ENCODE results near the gene NUTF2.
"Not testable (repeated sequence)": the region's sequence is repeated elsewhere in the genome, so short reads cannot be mapped to it uniquely, and the experiment has no call there.

The NUTF2 gene

DNA sequence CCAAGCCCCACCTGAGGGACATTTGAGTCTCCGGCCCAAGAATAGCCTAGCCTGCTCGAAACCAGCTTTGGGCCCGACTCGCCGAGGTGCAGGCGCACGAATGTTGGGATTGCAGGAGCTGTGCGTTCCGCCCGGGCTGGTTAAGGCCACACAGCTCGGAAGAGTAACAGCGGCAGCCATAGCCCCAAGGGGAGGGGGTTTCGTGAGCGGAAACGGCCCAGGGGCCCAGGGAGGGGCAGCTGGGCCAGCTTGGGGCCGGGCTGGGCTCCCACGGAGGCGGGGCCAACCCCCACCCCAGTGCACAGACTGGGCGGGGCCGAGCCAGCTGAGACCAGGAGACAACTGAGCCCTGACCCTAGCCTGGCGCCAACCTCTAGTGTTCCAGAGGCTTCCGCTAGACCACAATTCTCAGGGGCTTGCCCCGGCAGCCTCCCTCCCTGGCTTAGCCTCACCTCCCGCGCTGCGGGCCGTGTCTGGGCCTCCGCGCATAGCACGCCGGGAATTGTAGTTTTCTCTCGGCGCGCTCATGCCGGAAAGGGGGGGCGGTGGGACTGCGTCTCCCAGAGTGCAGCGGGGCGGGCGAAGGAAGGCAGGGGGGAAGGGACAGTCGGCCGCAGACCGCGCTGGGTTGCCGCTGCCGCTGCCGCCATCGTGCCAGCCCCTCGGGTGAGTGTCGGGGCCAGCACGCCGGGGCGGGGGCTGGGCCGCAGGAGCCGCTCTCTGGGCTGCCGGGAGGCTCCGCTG, at the start of gene NUTF2:
TSS of gene NUTF2 (plus strand) at position 614 of the 744 bp plus-strand sequence. CDS start 18,198 bp downstream, outside the sequence.
- peak; percentile 75 for DNase-seq

DNA sequence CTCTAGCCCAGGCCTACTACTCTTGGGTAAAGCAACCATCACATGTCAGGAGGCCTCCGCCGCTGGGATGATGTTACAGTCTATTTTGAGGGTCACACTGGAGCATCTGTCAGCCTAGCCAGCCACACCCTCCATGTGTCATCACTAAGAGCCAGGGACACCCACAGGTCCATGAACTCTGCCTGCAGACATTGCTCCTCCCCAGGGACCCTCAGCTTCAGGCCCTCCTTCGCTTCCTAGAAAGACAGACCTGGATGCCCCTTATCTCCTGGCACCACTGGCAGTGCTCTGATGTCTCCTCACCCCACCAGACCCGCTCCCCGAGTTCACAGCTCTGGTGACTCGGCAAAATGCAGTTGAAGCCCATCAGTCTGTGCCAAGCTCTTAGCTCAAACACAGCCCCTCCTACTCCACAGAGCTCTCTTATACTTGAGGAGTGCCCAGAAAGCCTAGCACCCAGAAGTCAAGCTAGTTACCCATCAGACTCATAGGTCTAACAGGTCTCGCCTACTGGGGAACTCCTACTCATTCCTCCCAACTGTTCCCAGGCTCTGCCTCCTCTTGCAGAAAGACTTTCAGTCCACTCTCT, 46.3 kb upstream of the NUTF2 start:
- DNase-seq = no peak

DNA sequence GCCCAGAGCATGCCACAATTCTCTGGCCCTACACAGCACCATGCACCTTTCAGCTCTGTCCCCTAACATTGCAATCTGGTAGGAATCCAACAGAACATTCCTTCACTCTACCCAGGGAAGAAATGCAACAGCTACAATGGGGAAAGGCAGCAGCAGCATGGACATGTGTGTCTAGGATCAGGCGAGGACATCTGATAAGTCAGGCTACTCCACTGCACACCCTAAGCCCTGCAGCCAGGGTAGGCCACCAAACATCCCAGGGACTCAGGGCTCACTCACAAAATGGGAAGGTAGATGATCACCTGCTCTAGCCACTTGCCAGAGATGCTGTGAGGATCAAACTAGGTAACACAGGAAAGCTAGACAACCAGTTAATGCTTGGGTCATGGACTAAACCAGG, 45.5 kb upstream of the NUTF2 start:
- no peak for DNase-seq

DNA sequence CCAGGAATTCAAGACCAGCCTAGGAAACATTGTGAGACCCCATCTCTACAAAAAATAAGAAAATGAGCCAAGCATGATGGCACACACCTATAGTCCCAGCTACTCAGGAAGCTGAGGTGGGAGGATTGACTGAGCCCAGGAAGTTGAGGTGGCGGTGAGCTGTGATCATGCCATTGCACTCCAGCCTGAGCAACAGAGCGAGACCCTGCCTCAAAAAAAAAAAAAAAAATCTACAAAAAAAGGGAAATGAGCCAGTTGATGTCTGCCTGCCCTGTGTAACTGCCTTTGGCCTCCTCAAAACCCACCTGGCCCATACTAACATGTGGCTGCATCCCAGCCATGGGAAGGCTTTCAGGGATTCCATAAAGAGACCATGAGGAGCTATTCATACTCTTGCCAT, 44.9 kb upstream of the NUTF2 start:
- DNase-seq = no peak

DNA sequence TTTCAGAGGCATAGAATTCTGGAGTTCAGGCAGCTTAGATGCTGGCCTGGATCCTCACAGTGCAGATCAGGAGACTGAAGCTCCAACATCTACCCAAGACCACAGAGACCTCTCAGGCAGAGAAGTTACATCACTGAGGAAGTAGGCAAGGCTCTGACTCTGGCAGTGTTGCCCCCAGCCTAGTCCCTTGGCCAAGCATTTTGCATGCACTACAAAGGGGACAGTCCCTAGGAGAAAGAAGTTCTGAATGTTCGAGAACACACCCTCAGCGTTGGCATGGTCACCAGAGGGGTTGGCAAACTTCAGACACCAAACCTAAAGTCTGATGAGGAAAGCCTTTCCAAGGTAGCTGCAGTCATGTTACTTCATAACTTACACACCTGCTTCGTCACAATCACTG, 42.8 kb upstream of the NUTF2 start:
- no peak for DNase-seq

DNA sequence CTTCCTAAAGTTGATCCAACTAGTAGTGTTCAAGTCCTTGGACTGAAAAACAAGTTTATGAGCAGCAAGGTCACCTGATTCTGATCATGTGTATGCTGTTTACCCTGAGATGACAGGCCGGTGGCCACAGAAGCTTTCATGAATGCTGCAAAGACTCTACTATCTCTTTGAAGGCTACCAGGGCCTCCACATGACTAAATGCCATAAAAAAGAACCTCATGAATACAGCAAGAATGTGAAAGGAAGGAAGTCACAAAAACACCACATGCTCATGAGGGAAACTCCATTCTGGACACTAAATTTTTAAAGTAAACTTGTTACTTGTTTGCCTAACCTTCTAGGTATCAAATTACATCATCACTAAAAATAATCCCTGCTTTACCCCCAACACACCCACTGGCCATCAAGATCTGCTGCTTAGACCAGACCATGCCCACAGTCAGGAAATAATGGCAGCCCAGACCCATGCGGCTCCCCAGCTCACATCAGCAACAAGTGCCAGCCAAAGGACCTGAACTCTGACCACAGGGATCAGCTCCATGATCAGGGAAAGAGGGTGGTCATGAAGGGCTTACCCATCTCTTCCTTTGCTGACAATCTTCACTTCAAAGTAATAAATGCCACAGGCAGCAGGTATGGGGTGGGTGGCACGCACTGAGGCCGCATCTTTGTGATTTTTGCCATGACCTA, 41.7 kb upstream of the NUTF2 start:
- no peak for DNase-seq

DNA sequence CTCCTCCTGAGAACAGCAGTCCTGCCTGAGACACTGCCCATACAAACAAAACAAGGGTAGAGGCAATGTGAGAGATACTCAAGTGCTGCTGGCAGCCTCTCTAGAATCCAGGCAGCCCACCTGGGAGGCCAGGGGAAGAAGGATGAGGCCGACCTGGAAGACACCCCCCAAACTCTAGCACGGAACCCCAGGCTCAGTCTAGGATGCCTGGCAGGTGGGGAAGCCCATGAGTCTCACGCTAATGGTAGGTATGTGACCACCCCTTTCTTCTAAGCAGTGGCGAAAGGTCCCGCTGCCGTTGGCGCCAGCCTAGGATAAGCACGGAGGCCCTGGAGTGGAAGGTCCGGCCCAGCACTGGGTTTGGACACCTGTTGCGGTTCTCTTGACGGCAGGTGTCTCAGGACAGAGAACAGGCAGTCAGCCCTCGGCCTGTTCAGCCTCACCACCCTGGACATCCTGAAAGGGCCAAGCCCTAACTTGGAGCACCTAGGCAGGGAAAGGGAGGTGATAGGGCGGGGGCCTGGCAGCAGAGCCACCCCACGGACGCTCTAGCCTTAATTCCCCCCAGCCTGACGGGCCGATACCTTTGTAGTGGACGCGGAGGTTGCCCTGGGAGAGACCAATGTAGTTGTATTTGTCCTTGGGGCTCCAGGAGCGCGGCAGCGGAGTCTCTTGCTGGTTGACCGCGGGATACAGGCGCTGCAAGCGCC, 40.9 kb upstream of the NUTF2 start:
- DNase-seq = no peak

DNA sequence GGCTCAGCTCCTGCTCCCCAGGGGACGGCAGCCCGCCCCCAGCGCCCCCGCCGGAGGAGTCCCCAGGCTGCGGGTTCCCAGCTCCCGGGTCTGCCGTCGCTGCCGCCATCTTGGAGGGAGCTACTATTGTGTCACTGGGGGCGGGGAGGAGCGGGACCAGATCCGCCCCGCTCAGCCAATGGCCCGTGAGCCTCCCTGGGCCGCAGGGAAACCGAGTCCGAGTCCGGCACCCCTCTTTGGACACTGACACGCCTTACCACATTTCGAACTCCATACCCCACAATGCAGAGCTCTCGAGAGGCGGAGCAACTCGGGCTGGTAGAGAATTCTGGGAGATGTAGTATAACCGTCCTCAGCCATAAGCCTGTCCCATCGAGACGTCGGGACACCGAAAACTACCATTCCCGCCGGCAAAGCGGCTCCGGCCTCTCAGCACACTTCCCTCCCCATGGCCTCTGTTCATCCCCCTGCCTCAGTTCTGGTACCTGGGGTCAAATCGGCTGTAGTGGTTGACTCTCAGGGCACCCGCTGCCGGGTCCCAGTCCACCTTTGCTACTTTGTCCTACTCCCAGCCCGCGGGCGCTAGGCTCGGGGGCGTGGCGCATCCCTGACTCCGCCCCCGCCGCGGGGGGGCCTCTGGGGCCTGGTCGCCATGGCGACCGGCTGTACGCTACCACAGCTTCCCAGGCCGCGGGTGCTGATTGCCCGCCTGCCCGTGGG, 40.1 kb upstream of the NUTF2 start, which contains the start of the genes RANBP10 and TSNAXIP1:
TSS of gene RANBP10 (minus strand) at position 133 of the 720 bp plus-strand sequence. CDS start at position 109, 24 bp downstream.
TSS of gene TSNAXIP1 (plus strand) at position 462 of the 720 bp plus-strand sequence. CDS start 261 bp downstream, outside the sequence.
- peak; percentile 90 for DNase-seq

DNA sequence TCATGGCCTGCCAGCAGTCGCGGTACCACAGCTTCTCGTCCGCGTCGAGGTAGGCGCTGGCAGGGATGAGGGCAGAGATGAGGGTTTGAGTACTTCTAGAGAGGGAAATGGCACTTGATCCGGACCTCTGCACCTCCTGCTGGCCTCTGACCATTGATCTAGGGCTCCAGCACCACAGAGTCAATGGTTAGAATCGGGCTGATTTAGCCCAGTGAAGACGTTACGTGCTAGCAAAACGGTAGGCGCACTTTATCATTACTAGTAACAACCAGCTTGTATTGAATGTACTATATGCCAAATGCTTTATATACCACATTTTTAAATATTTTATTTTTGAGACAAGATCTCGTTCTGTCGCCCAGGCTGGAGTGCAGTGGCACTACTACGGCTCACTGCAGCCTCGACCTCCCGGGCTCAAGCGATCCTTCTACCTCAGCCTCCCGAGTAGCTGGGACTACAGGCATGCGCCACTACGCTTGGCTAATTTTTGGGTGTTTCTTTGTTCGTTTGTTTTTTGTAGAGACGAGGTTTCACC, 39.5 kb upstream of the NUTF2 start:
- no peak for DNase-seq

DNA sequence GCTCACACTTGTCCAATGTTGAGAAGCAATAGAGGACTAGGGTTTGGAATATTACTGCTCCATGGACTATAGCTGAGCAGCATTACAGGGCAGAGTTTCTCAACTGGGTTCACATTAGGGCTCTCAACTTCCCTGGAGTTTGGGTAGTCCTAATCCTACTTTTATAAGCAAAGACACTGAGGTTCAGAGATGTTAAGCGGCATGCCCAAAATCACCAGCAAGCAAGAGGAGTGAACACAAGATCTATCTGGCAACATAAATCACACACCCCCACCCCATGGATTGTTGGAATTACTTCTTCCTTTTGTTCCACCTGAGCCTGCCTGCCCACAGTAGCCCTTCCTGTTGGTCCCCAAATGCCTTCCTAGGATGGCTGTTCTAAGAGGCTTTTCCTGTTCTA, 34.8 kb upstream of the NUTF2 start:
- DNase-seq = no peak

DNA sequence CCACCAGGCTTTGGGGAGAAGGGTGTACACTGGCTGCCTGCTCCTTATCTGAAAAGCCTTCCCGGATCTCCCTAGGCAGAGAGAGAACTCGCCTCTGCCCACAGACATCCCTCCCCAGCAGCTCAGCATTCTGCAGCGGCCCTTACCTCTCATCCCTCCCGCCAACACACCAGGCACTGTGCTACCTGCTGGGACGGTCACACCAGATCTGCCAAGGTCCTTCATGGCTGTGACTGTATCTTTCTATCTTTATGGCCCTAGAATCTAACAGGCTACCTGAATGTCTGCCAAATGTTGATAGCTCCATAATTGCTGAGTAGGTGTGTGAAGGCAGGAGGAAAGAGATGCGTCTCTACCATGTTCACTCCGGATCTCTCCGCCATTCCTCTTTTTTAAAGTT, 32.2 kb upstream of the NUTF2 start:
- DNase-seq = peak; percentile 67

DNA sequence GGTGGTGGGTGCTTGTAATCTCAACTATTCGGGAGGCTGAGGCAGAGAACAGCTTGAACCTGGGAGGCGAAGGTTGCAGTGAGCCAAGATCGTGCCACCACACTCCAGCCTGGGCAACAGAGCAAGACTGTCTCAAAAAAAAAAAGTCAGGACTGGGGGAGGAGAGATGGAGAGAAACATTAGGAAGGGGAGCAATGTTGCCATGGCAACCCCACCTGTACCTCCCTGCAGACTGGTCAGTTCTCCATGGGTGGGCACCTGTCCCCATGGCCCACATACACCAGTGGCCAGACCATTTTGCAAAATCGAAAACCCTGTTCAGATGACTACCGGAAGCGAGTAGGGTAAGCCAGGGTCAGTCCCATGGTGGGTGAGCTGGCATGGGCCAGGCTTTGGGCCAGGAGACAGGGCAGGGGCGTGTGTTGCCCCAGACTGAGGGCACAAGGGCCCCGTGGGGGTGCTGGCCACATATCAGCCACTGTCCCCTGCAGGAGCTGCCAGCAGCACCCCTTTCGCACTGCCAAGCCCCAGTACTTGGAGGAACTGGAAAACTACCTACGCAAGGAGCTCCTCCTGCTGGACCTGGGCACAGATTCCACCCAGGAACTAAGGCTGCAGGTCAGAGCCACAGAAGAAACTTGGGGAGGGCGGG, 26.0 kb upstream of the NUTF2 start:
- DNase-seq = no peak

DNA sequence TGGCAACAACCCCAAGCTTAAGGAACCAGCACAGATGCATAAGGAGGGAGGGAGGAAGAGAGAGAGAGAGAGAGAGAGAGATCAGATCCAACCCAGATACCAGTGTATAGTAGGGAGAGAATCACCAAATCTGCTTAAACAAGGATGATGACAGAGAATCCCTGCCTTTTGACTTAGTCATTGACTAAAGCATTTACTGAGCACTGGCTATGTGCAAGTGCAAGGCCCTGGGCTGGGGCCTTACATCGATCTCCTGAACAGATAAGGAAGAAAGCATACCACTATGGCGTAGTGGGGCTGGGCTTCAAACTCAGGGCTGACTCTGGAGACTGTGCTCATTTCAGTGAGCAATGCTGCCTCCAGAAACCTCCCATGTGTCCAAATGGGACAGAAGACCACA, 24.2 kb upstream of the NUTF2 start:
- DNase-seq = no peak

DNA sequence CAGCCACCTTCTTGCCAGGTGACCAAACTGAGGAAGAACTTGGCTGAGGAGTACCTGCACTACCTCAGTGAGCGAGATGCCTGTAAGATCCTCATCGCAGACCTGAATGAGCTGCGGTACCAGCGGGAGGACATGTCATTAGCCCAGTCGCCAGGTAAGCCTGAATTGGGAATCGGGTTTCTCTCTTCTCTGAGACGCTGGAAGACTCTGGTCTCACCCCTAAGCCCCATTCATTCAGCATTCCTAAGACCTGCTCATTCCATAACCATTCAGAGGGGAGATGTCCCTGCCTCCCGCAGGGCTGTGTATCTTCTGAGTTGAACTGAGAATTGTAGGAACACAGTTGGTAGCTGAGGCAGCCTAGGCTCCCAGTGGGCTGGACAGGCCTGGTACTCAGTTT, 21.6 kb upstream of the NUTF2 start:
- DNase-seq = no peak

DNA sequence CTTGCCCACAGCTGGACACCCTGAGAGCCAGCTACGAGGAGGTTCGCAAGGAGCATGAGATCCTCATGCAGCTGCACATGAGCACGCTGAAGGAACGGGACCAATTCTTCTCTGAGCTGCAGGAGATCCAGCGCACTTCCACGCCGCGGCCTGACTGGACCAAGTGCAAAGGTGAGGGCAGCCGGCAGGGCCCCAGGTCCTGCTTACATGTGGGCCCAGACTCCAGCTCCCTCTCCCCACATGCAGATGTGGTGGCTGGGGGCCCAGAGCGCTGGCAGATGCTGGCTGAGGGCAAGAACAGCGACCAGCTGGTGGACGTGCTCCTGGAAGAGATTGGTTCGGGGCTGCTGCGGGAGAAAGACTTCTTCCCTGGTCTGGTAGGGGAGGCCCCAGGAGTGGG, 20.8 kb upstream of the NUTF2 start:
- DNase-seq = no peak

DNA sequence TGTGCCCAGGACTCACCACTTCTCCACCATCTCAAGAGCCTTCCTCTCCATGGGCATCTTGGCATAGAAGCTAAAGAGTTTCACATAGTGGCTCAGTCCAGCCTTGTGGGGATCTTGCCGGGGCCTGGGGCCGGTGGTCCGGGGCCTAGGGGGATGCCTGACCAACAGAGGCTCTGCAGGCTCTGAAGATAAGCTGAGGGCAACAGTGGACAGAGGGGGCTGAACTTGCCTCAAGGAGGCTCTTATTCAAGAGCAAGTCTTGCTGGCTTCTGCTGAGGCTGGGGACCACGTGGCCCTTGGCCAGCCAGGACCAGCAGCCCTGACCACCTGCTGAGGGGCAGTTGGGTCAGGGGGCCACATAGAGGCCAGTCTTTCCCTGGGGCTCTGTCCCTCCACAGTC, 18.1 kb upstream of the NUTF2 start:
- DNase-seq = no peak

DNA sequence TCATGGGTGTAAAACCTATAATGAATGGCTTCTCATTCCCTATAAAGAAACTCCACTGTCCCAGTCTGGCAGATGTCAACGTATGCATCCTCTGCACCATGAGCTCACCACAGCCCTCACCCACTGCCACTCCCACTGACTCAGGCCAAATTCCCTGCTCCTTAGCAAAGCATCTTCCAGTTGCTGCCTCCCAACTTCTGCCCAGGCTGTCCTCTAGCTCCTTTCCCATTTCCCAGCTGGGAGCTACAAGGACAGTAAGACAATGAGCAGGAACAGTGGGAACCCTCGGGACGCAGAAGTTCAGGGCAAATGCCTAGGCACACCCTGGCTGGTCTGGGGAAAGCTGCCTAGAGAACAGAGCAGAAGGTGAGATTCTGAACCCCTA, 13.7 kb upstream of the NUTF2 start:
- no peak for DNase-seq

DNA sequence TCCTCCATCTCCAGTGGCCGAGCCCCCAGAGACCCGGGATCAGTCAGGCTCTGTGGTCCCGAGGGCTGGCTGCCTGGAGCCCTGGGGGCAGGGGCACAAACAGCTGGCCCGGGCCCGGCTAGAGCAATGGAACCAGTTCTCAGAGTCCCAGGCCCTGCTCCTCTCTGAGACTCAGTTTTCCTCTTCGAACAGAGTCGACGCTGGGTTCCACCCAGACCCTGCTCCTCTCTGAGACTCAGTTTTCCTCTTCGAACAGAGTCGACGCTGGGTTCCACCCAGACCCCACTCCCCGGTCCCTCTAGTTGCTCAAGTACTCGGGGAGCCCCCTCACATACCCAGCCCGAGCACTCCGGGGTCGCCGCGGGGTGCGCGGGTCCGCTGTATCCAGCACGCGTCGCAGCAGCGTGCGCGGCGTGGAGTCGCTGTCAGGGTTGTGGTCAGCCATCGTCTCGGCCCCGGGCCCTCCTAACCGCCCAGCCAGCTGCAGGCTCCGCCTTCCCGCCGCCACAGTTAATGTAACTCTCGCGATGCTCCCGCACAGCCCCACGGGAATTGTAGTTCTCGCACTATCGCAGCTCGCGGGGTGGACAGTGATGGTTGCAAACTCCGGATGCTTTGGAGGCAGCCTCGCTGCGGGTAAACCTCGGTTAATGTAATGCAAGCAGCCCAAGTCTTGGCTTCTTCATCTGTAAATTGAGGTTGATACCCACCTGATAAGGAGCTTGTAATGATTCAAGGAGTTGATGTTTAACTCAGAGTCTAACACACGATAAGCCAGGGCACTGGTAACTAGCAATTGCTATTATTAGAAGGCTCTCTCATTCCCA, 13.1 kb upstream of the NUTF2 start:
- peak; percentile 65 for DNase-seq

DNA sequence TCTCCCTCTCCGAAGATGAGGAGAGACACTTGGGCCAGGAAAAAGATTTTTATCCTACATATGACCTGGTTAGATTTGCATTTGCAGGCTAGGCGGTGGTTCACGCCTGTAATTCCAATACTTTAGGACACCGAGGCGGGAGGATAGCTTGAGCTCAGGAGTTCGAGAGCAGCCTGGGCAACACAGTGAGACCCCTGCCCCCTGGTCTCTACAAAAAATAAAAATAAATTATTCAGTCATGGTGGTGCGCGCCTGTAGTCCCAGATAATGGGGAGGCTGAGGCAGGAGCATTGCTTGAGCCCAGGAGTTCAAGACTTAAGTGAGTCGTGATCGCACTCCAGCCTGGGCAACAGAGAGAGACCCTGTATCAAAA, 12.5 kb upstream of the NUTF2 start:
- no peak for DNase-seq

DNA sequence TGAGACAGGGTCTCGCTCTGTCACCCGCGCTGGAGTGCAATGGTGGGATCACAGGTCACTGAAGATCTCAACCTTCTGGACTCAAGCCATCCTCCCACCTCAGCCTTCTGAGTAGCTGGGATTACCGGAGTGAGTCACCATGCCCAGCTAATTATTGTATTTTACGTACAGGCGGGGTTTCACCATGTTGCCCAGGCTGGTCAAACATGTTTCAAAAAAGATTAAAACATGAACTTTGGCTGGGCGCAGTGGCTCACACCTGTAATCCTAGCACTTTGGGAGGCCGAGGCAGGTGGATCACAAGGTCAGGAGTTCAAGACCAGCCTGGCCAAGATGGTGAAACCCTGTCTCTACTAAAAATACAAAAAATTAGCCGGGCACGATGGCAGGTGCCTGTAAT, 9.5 kb upstream of the NUTF2 start:
- DNase-seq = not testable (repeated sequence)

DNA sequence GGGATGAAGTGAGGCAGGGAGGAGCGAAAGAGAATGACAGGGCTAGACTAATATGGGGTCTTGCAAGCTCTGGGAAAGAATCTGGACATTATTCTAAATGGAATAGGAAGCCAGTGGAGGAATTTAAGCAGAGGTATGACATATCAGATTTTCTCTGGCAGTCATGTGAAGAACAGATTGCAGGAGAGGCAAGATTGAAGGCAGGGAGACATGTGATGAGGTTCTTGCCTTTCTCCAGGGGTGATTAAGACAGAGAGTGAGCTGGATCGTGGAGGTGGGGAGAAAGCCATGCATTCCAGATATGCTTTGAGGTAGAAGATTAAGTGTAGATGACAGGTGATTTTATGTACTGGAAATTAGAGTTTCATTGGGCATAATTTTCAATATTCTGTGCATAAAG, 8.9 kb upstream of the NUTF2 start:
- no peak for DNase-seq
